GM12878 (cell line): ENCODE results near the gene AFAP1L2. TPM values are rescaled to one million over a fixed set of nuclear protein-coding genes. Genes with fewer than 3 reads are reported as not detected.
A peak's percentile ranks its signal among the peaks of the same experiment; 100 is the strongest.

Source experiments
- ATAC-seq: fragments of 200-7000 bp; cut with Tn5 transposase; 3 replicates; pipeline ENCODE4 v1.9.1; 2020; ENCODE audit warnings: mild to moderate bottlenecking, moderate library complexity
- BruUV-seq: library from RNA; stranded (reverse); fragments of 400-500 nt; replicated peaks from 2 replicates; lab custom pipeline; 2021; lab: Mats Ljungman, UMichigan
- CTCF ChIA-PET: fragments of 300-600 bp; sonication (Branson Sonifier 250); formaldehyde crosslinking; extraction: SDS; loops from one replicate; lab custom pipeline; 2021; ENCODE audit warnings: inconsistent platforms; lab: Yijun Ruan, JAX
- POLR2A ChIA-PET: fragments of 350-600 bp; formaldehyde crosslinking; extraction: SDS; loops from one replicate; lab custom pipeline; 2021; ENCODE audit warnings: inconsistent platforms; lab: Charles Lee
- RAD21 ChIA-PET: fragments of 300-600 bp; sonication (Branson Sonifier 250); formaldehyde crosslinking; loops from one replicate; lab custom pipeline; 2023; ENCODE audit warnings: antibody characterized with exemption; ENCODE audit not compliant: unreplicated experiment; lab: Charles Lee
- SMC1A ChIA-PET: fragments of 300-600 bp; sonication (Branson Sonifier 250); formaldehyde crosslinking; loops from one replicate; lab custom pipeline; 2023; ENCODE audit not compliant: unreplicated experiment, uncharacterized antibody; lab: Charles Lee
- DNase-seq: peaks from one replicate; pipeline ENCODE4 v3.0.0-alpha.2; 2011; ENCODE audit warnings: low read depth, low spot score
- FAIRE-seq: peaks from 3 replicates; lab custom pipeline; 2011; peaks lifted over from hg19 to GRCh38; lab: Jason Lieb, UNC
- H2AFZ ChIP-seq: 2 replicates; pipeline ENCODE4 v1.6.0; 2011; ENCODE audit warnings: low read depth, low read length, control low read depth; ENCODE audit not compliant: control insufficient read depth
- H3K27ac ChIP-seq: 2 replicates; pipeline ENCODE4 v1.5.1; 2011; ENCODE audit warnings: control low read depth; ENCODE audit not compliant: control insufficient read depth, insufficient read depth
- H3K27me3 ChIP-seq, 2 experiments: replicated peaks in 1 of 2; 2 replicates each; pipeline versions ENCODE4 v1.6.0 to v1.6.1; 2011; ENCODE audit warnings: low read length in 1 of 2; ENCODE audit not compliant: control insufficient read depth in 2 of 2, insufficient read depth in 2 of 2
- H3K36me3 ChIP-seq, 2 experiments: 2 replicates each; pipeline ENCODE4 v1.5.1; 2011; ENCODE audit warnings: low read length in 1 of 2; ENCODE audit not compliant: control insufficient read depth in 2 of 2, insufficient read depth in 2 of 2
- H3K4me1 ChIP-seq: 2 replicates; pipeline ENCODE4 v1.6.1; 2011; ENCODE audit warnings: mild to moderate bottlenecking, low read length, moderate library complexity, mixed read lengths; ENCODE audit not compliant: control insufficient read depth, insufficient read depth
- H3K4me2 ChIP-seq: 2 replicates; pipeline ENCODE4 v1.6.0; 2011; ENCODE audit warnings: control low read depth; ENCODE audit not compliant: control insufficient read depth, insufficient read depth
- H3K4me3 ChIP-seq: fragments of 200-600 bp; sonication (generic); 2 replicates; pipeline ENCODE4 v1.5.1; 2016
- H3K79me2 ChIP-seq: 2 replicates; pipeline ENCODE4 v1.6.0; 2011; ENCODE audit warnings: low read length; ENCODE audit not compliant: control insufficient read depth, insufficient read depth
- H3K9ac ChIP-seq: 2 replicates; pipeline ENCODE4 v1.8.0; 2011; ENCODE audit warnings: low read length, control low read depth, mixed read lengths; ENCODE audit not compliant: control insufficient read depth, insufficient read depth
- H3K9me3 ChIP-seq: replicated peaks from 3 replicates; pipeline ENCODE4 v1.5.1; 2011; ENCODE audit warnings: mild to moderate bottlenecking, low read length; ENCODE audit not compliant: control insufficient read depth, insufficient read depth
- H4K20me1 ChIP-seq: 2 replicates; pipeline ENCODE4 v1.6.0; 2011; ENCODE audit not compliant: control insufficient read depth, insufficient read depth
- CBFB ChIP-seq: IDR thresholded peaks from 2 replicates; pipeline ENCODE4 v1.6.1; 2016; ENCODE audit warnings: antibody characterized with exemption, low read depth
- CTCF ChIP-seq, 3 experiments: IDR thresholded peaks in 2 of 3; conservative IDR thresholded peaks in 1 of 3; 2 replicates each; pipeline ENCODE4 v1.5.1; 2011; ENCODE audit warnings: low read depth in 3 of 3, low read length in 3 of 3, mild to moderate bottlenecking in 3 of 3, control low read depth in 2 of 3, moderate library complexity in 2 of 3, inconsistent platforms in 1 of 3, mixed read lengths in 1 of 3; ENCODE audit not compliant: control insufficient read depth in 2 of 3, insufficient read depth in 1 of 3; ENCODE audit errors: extremely low read depth in 1 of 3
- DPF2 ChIP-seq: fragments of 450-650 bp; IDR thresholded peaks from 2 replicates; pipeline ENCODE4 v1.6.1; 2017; ENCODE audit warnings: mild to moderate bottlenecking
- EZH2 ChIP-seq: IDR thresholded peaks from 2 replicates; pipeline ENCODE4 v1.6.1; 2012; ENCODE audit warnings: low read depth, mild to moderate bottlenecking, control low read depth, inconsistent platforms, low read length, borderline replicate concordance; ENCODE audit not compliant: control insufficient read depth
- GATAD2B ChIP-seq: fragments of 450-650 bp; conservative IDR thresholded peaks from 2 replicates; pipeline ENCODE4 v1.6.1; 2017; ENCODE audit warnings: low read depth, mild to moderate bottlenecking, moderate library complexity
- HDGF ChIP-seq: fragments of 450-650 bp; IDR thresholded peaks from 2 replicates; pipeline ENCODE4 v1.6.1; 2016; ENCODE audit warnings: antibody characterized with exemption
- POLR2AphosphoS5 ChIP-seq: IDR thresholded peaks from 2 replicates; pipeline ENCODE4 v1.6.1; 2011; ENCODE audit warnings: mild to moderate bottlenecking, low read length, inconsistent platforms
- RELB ChIP-seq: fragments of 450-650 bp; IDR thresholded peaks from 2 replicates; pipeline ENCODE4 v1.6.1; 2017; ENCODE audit warnings: low read depth, mild to moderate bottlenecking, moderate library complexity
- SPI1 ChIP-seq: IDR thresholded peaks from 2 replicates; pipeline ENCODE4 v1.6.1; 2011; ENCODE audit warnings: low read depth, mild to moderate bottlenecking, low read length, moderate library complexity, borderline replicate concordance; ENCODE audit not compliant: insufficient read depth
- ZBTB4 ChIP-seq: fragments of 450-650 bp; formaldehyde crosslinking; IDR thresholded peaks from 2 replicates; pipeline ENCODE4 v1.4.0; 2022; ENCODE audit warnings: mild to moderate bottlenecking, moderate library complexity
- WGBS: methylation state at CpG from one replicate; pipeline ENCODE4 v1.1.6; 2016; ENCODE audit warnings: low lambda C conversion rate; ENCODE audit not compliant: insufficient replicate concordance, insufficient coverage; ENCODE audit errors: missing lambda C conversion rate; 5-methylcytosine and 5-hydroxymethylcytosine counted together
- in situ Hi-C: fragments of 300-500 bp; cut with MboI; formaldehyde crosslinking; loops from 9 replicates; pipeline ENCODE4 v1.14.3; 2018; ENCODE audit warnings: mixed read lengths
- intact Hi-C: fragments of 100-400 bp; cut with micrococcal nuclease; formaldehyde crosslinking; loops from one replicate; pipeline ENCODE4 v1.14.2; 2022; ENCODE audit not compliant: unreplicated experiment
- polyA plus RNA-seq, 11 experiments: library from polyadenylated mRNA; depleted of rRNA in 4 of 11; unstranded in 6 of 11; stranded (reverse) in 5 of 11; fragments of >200 nt; fragmentation: Nextera tagmentation in 4 of 11; fragmentation: Illumina TruSeq in 1 of 11; extraction: Ambion mirVana in 4 of 11; extraction: Trizol in 1 of 11; gene quantifications; 1 replicate in 1 of 11; 2 replicates in 10 of 11; pipeline versions ENCODE4 v1.2.1 to v1.2.3, GENCODE V29; 2011 to 2016; ENCODE audit warnings: inconsistent platforms in 2 of 11, missing spikeins in 2 of 11, low read depth in 1 of 11
- total RNA-seq, 4 experiments: library from RNA; depleted of rRNA in 3 of 4; stranded (reverse); fragments of >200 nt in 3 of 4; fragmentation: Illumina TruSeq in 1 of 4; extraction: Trizol in 1 of 4; gene quantifications; 2 replicates each; pipeline versions ENCODE4 v1.2.1 to v1.2.3, GENCODE V29; 2013 to 2021
- TF ChIP-seq, protein P1 (sequence below): IDR thresholded peaks from 2 replicates; pipeline ENCODE4 v1.6.1; 2011; ENCODE audit warnings: low read depth, low read length, improper control_type of control experiment, borderline replicate concordance

Gene AFAP1L2
- total and polyA plus RNA-seq, 10 of the 15 experiments (the other 5 are each of a cell fraction or from before 2014, with no cell fraction given), result 0.03 to 4.0 (median 0.34) TPM

DNA sequence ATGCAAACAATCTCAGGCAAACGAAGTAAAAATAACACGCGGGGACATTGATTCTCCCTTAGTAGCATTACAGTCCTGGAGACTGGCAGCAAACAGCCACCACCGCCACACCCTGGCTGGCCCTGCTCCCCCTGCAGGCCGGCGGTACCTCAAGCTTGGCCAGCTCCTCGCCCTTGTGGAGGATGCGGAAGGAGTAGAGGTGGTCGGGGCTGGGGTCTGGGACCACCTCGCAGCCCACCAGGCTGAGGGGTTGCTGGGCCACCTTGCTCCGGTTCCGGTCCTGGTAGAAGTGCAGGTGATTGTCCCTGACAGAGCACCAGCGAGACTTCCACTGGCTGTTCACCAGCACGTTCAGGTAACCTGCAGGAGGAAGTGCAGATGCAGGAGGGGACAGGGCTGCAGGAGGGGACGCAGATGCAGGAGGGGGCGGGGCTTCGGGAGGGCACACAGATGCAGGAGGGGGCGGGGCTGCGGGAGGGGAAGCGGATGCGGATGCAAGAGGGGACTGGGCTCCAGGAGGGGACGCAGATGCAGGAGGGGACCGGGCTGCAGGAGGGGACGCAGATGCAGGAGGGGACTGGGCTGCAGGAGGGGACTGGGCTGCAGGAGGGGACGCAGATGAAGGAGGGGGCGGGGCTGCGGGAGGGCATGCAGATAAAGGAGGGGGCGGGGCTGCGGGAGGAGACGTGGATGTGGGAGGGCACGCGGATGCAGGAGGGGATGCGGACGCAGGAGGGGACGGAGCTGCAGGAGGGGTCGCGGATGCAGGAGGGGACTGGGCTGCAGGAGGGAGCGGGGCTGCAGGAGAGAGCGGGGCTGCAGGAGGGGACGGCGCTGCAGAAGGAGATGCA lies 99.5 kb downstream of the AFAP1L2 start:
- ChIA-PET POLR2A (interaction anchor here (0.7 to 1.2 kb wide), 2 partner anchors 83 to 93 kb away, joined by 3 read pairs; no protein-coding TSS in a partner anchor), SMC1A (interaction anchor here (0.6 to 2.7 kb wide), 35 partner anchors 11 to 1111 kb away, joined by 3 to 30 read pairs (median 4); no protein-coding TSS in a partner anchor), RAD21 (interaction anchor here (0.8 to 2.5 kb wide), 33 partner anchors 18 to 825 kb away, joined by 3 to 40 read pairs (median 5); no protein-coding TSS in a partner anchor), CTCF (interaction anchor here (0.6 to 3.3 kb wide), 58 partner anchors 8 to 825 kb away, joined by 3 to 58 read pairs (median 5); partner anchors contain the start of gene FHIP2A)
- no peaks in the 10 kb centered on the region; a peak in 1 of 4 replicates for H3K27me3 ChIP-seq
- H4K20me1 ChIP-seq, result no peaks in the 10 kb centered on the region
- WGBS, result 5% methylated on average over 20 of the region's 41 CpGs
- peaks cover 8% of the 10 kb centered on the region for H3K4me1 ChIP-seq
- H3K79me2 ChIP-seq, result no peaks in the 10 kb centered on the region
- peak; percentile 88 for ATAC-seq
- FAIRE-seq, result no peak
- H3K9ac ChIP-seq, result peak overlapping the region; percentile 7; the same call in 1 of the 2 replicates
- H3K36me3 ChIP-seq, result no peaks in the 10 kb centered on the region
- H3K9me3 ChIP-seq, result no peaks in the 10 kb centered on the region
- peak overlapping the region; percentile 99 for H3K4me2 ChIP-seq
- BruUV-seq, result no TSS peak
- intact Hi-C loops, result loop anchor here (1.0 to 5.0 kb wide), 7 partner anchors 133 to 824 kb away; no protein-coding TSS in a partner anchor
- DNase-seq, result no peak
- in situ Hi-C loops, result loop anchor here (5.0 to 25.0 kb wide), 4 partner anchors 92 to 820 kb away; no protein-coding TSS in a partner anchor
- H3K4me3 ChIP-seq, result peak overlapping the region; percentile 78
- peak overlapping the region; percentile 90 for H2AFZ ChIP-seq
- no peak overlapping the region for H3K27ac ChIP-seq
- TF ChIP-seq DPF2, result 0 out of 2 replicates have a peak, but pooled peaks have one; percentile 22
- TF ChIP-seq HDGF, result no peak
- TF ChIP-seq CTCF (IDR thresholded peaks at IDR 0.05 in 2 of 3, conservative IDR thresholded peaks at IDR 0.05 in 1 of 3; ENCODE audit: control insufficient read depth in 2 of 3, extremely low read depth in 1 of 3, insufficient read depth in 1 of 3, low read depth in 3 of 3, low read length in 3 of 3), result peak; percentile 45 to 69 (median 65)
- no peak for TF ChIP-seq ZBTB4 (CRISPR knock-in tag)
- no peak for TF ChIP-seq CBFB
- TF ChIP-seq, protein P1, sequence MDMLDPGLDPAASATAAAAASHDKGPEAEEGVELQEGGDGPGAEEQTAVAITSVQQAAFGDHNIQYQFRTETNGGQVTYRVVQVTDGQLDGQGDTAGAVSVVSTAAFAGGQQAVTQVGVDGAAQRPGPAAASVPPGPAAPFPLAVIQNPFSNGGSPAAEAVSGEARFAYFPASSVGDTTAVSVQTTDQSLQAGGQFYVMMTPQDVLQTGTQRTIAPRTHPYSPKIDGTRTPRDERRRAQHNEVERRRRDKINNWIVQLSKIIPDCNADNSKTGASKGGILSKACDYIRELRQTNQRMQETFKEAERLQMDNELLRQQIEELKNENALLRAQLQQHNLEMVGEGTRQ, result no peak
- TF ChIP-seq GATAD2B, result peak; percentile 50; the same call in 1 of the 2 replicates
- TF ChIP-seq POLR2AphosphoS5, result no peak
- TF ChIP-seq SPI1, result peak; percentile 14; the same call in 1 of the 2 replicates
- no peak for TF ChIP-seq EZH2
- no peak for TF ChIP-seq RELB
